GM12878 (cell line): Measurements from ENCODE around the gene EFCAB7. TPM values are rescaled to one million over a fixed set of nuclear protein-coding genes. Genes with fewer than 3 reads are reported as not detected.

Source experiments
- ATAC-seq: fragments of 200-7000 bp; cut with Tn5 transposase; 3 replicates; pipeline ENCODE4 v1.9.1; 2020; ENCODE audit warnings: mild to moderate bottlenecking, moderate library complexity
- BruUV-seq: library from RNA; stranded (reverse); fragments of 400-500 nt; replicated peaks from 2 replicates; lab custom pipeline; 2021; lab: Mats Ljungman, UMichigan
- CTCF ChIA-PET: fragments of 300-600 bp; sonication (Branson Sonifier 250); formaldehyde crosslinking; extraction: SDS; loops from one replicate; lab custom pipeline; 2021; ENCODE audit warnings: inconsistent platforms; lab: Yijun Ruan, JAX
- POLR2A ChIA-PET: fragments of 350-600 bp; formaldehyde crosslinking; extraction: SDS; loops from one replicate; lab custom pipeline; 2021; ENCODE audit warnings: inconsistent platforms; lab: Charles Lee
- RAD21 ChIA-PET: fragments of 300-600 bp; sonication (Branson Sonifier 250); formaldehyde crosslinking; loops from one replicate; lab custom pipeline; 2023; ENCODE audit warnings: antibody characterized with exemption; ENCODE audit not compliant: unreplicated experiment; lab: Charles Lee
- SMC1A ChIA-PET: fragments of 300-600 bp; sonication (Branson Sonifier 250); formaldehyde crosslinking; loops from one replicate; lab custom pipeline; 2023; ENCODE audit not compliant: unreplicated experiment, uncharacterized antibody; lab: Charles Lee
- DNase-seq: peaks from one replicate; pipeline ENCODE4 v3.0.0-alpha.2; 2011; ENCODE audit warnings: low read depth, low spot score
- FAIRE-seq: peaks from 3 replicates; lab custom pipeline; 2011; peaks lifted over from hg19 to GRCh38; lab: Jason Lieb, UNC
- H2AFZ ChIP-seq: 2 replicates; pipeline ENCODE4 v1.6.0; 2011; ENCODE audit warnings: low read depth, low read length, control low read depth; ENCODE audit not compliant: control insufficient read depth
- H3K27ac ChIP-seq: 2 replicates; pipeline ENCODE4 v1.5.1; 2011; ENCODE audit warnings: control low read depth; ENCODE audit not compliant: control insufficient read depth, insufficient read depth
- H3K27me3 ChIP-seq, 2 experiments: replicated peaks in 1 of 2; 2 replicates each; pipeline versions ENCODE4 v1.6.0 to v1.6.1; 2011; ENCODE audit warnings: low read length in 1 of 2; ENCODE audit not compliant: control insufficient read depth in 2 of 2, insufficient read depth in 2 of 2
- H3K36me3 ChIP-seq, 2 experiments: 2 replicates each; pipeline ENCODE4 v1.5.1; 2011; ENCODE audit warnings: low read length in 1 of 2; ENCODE audit not compliant: control insufficient read depth in 2 of 2, insufficient read depth in 2 of 2
- H3K4me1 ChIP-seq: 2 replicates; pipeline ENCODE4 v1.6.1; 2011; ENCODE audit warnings: mild to moderate bottlenecking, low read length, moderate library complexity, mixed read lengths; ENCODE audit not compliant: control insufficient read depth, insufficient read depth
- H3K4me2 ChIP-seq: 2 replicates; pipeline ENCODE4 v1.6.0; 2011; ENCODE audit warnings: control low read depth; ENCODE audit not compliant: control insufficient read depth, insufficient read depth
- H3K4me3 ChIP-seq: fragments of 200-600 bp; sonication (generic); 2 replicates; pipeline ENCODE4 v1.5.1; 2016
- H3K79me2 ChIP-seq: 2 replicates; pipeline ENCODE4 v1.6.0; 2011; ENCODE audit warnings: low read length; ENCODE audit not compliant: control insufficient read depth, insufficient read depth
- H3K9ac ChIP-seq: 2 replicates; pipeline ENCODE4 v1.8.0; 2011; ENCODE audit warnings: low read length, control low read depth, mixed read lengths; ENCODE audit not compliant: control insufficient read depth, insufficient read depth
- H3K9me3 ChIP-seq: replicated peaks from 3 replicates; pipeline ENCODE4 v1.5.1; 2011; ENCODE audit warnings: mild to moderate bottlenecking, low read length; ENCODE audit not compliant: control insufficient read depth, insufficient read depth
- H4K20me1 ChIP-seq: 2 replicates; pipeline ENCODE4 v1.6.0; 2011; ENCODE audit not compliant: control insufficient read depth, insufficient read depth
- BCL3 ChIP-seq: IDR thresholded peaks from 2 replicates; pipeline ENCODE4 v1.6.1; 2011; ENCODE audit warnings: borderline replicate concordance, low read depth, mild to moderate bottlenecking, moderate library complexity, low read length; ENCODE audit not compliant: insufficient read depth, poor library complexity, severe bottlenecking
- CHD1 ChIP-seq: IDR thresholded peaks from 2 replicates; pipeline ENCODE4 v1.6.1; 2012; ENCODE audit warnings: low read depth, low read length, improper control_type of control experiment
- ELK1 ChIP-seq: IDR thresholded peaks from 2 replicates; pipeline ENCODE4 v1.6.1; 2012; ENCODE audit warnings: low read depth, low read length, improper control_type of control experiment
- TCF7 ChIP-seq: IDR thresholded peaks from 2 replicates; pipeline ENCODE4 v1.6.1; 2014; ENCODE audit warnings: antibody characterized with exemption, borderline replicate concordance
- USF2 ChIP-seq: IDR thresholded peaks from 2 replicates; pipeline ENCODE4 v1.6.1; 2011; ENCODE audit warnings: low read depth, low read length, improper control_type of control experiment, borderline replicate concordance
- ZNF24 ChIP-seq: fragments of 450-650 bp; IDR thresholded peaks from 2 replicates; pipeline ENCODE4 v1.6.1; 2017; ENCODE audit warnings: antibody characterized with exemption, mild to moderate bottlenecking
- WGBS: methylation state at CpG from one replicate; pipeline ENCODE4 v1.1.6; 2016; ENCODE audit warnings: low lambda C conversion rate; ENCODE audit not compliant: insufficient replicate concordance, insufficient coverage; ENCODE audit errors: missing lambda C conversion rate; 5-methylcytosine and 5-hydroxymethylcytosine counted together
- in situ Hi-C: fragments of 300-500 bp; cut with MboI; formaldehyde crosslinking; loops from 9 replicates; pipeline ENCODE4 v1.14.3; 2018; ENCODE audit warnings: mixed read lengths
- intact Hi-C: fragments of 100-400 bp; cut with micrococcal nuclease; formaldehyde crosslinking; loops from one replicate; pipeline ENCODE4 v1.14.2; 2022; ENCODE audit not compliant: unreplicated experiment
- polyA plus RNA-seq, 11 experiments: library from polyadenylated mRNA; depleted of rRNA in 4 of 11; unstranded in 6 of 11; stranded (reverse) in 5 of 11; fragments of >200 nt; fragmentation: Nextera tagmentation in 4 of 11; fragmentation: Illumina TruSeq in 1 of 11; extraction: Ambion mirVana in 4 of 11; extraction: Trizol in 1 of 11; gene quantifications; 1 replicate in 1 of 11; 2 replicates in 10 of 11; pipeline versions ENCODE4 v1.2.1 to v1.2.3, GENCODE V29; 2011 to 2016; ENCODE audit warnings: inconsistent platforms in 2 of 11, missing spikeins in 2 of 11, low read depth in 1 of 11
- total RNA-seq, 4 experiments: library from RNA; depleted of rRNA in 3 of 4; stranded (reverse); fragments of >200 nt in 3 of 4; fragmentation: Illumina TruSeq in 1 of 4; extraction: Trizol in 1 of 4; gene quantifications; 2 replicates each; pipeline versions ENCODE4 v1.2.1 to v1.2.3, GENCODE V29; 2013 to 2021

Gene EFCAB7
- total and polyA plus RNA-seq, 10 of the 15 experiments (the other 5 are each of a cell fraction or from before 2014, with no cell fraction given): 4.4 to 9.8 (median 5.7) TPM

- TF ChIP-seq BCL3 (no peak), ZNF24 (no peak), CHD1 (no peak), TCF7 (no peak)
Measured at GRCh38 chr1:63547621-63548294, 24.4 kb downstream of the EFCAB7 start (continued).

GRCh38 chr1:63548303-63548702, 25.0 kb downstream of the EFCAB7 start:
- RAD21 ChIA-PET: interaction anchor here (1.0 kb wide), 1 partner anchor 9 kb away, joined by 3 read pairs; no protein-coding TSS in a partner anchor
- no TSS peak for BruUV-seq
- Histone ChIP-seq H3K4me1 (no peaks in the 10 kb centered on the region), H3K79me2 (no peaks in the 10 kb centered on the region), H4K20me1 (no peaks in the 10 kb centered on the region), H3K9ac (no peak overlapping the region), H2AFZ (no peak overlapping the region)
- ATAC-seq (no peak), DNase-seq (no peak), FAIRE-seq (no peak)
- SMC1A ChIA-PET: no interaction called here
- POLR2A ChIA-PET: no interaction called here
- WGBS: 46% methylated on average over 2 of the region's 2 CpGs
- in situ Hi-C loops (no loop called here), intact Hi-C loops (no loop called here)
- TF ChIP-seq USF2 (no peak), ELK1 (no peak)
- TF ChIP-seq, all 136 proteins: peak for 0
- H3K27me3 ChIP-seq: no peaks in the 10 kb centered on the region
- no peak overlapping the region for H3K4me3 ChIP-seq
- no peak overlapping the region for H3K4me2 ChIP-seq
- no peaks in the 10 kb centered on the region for H3K36me3 ChIP-seq
- H3K9me3 ChIP-seq: no peaks in the 10 kb centered on the region
- CTCF ChIA-PET: interaction anchor here (2.4 to 3.9 kb wide), 2 partner anchors 9 to 10 kb away, joined by 7 to 18 read pairs; no protein-coding TSS in a partner anchor
- no peak overlapping the region for H3K27ac ChIP-seq
